Lower leg skin (tissue), 3 donors: Measurements from ENCODE around the gene AZGP1.
"Not testable (repeated sequence)": the region's sequence is repeated elsewhere in the genome, so short reads cannot be mapped to it uniquely, and the experiment has no call there.

ENCODE experiments used
- CTCF ChIP-seq, 3 donors: fragments of 450-650 bp; IDR thresholded peaks; one replicate each; pipeline ENCODE4 v1.5.1; 2016; ENCODE audit warnings: antibody characterized with exemption in 3 of 3, mild to moderate bottlenecking in 3 of 3, moderate library complexity in 2 of 3
- POLR2A ChIP-seq, 2 donors: fragments of 450-650 bp; IDR thresholded peaks; one replicate each; pipeline ENCODE4 v1.6.1; 2016 to 2017; ENCODE audit warnings: antibody characterized with exemption in 2 of 2, mild to moderate bottlenecking in 1 of 2, moderate library complexity in 1 of 2

- not testable (repeated sequence) for TF ChIP-seq POLR2A, CTCF (IDR thresholded peaks at IDR 0.05)
These were observed 40.8 kb downstream of the AZGP1 start for GRCh38 chr7:99935009-99935408.
